Astrocyte (in vitro differentiated cells and primary cell): ENCODE results near the gene PLA2G4D.

Experiments
- EZH2 ChIP-seq: IDR thresholded peaks from 2 replicates; pipeline ENCODE4 v1.6.1; 2012; ENCODE audit warnings: mild to moderate bottlenecking, low read length, inconsistent platforms; ENCODE audit not compliant: insufficient read depth
- TF ChIP-seq, protein P1 (sequence below): IDR thresholded peaks from 2 replicates; pipeline ENCODE4 v1.5.1; 2011; ENCODE audit warnings: low read depth, mild to moderate bottlenecking, inconsistent platforms, low read length, moderate library complexity; ENCODE audit not compliant: insufficient read depth

DNA sequence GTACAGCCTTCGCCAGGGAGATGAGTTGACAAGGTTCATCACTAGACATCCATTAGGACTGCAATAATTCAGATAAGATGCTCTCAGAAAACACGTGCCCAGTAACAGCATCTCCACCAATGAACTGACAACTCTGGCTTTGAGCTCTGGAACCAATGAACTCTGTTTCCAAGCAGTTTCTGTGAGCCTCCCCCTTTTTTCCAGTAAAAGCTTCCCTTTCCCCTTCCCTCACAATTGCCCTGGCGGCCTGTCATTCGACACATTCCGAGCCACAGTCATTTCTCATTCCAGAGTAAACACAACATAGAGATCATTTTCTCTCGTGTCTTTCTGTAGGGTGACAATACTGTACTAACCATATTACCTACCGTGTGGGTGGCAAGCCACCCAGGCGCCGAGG, 3.6 kb downstream of the PLA2G4D start:
- TF ChIP-seq EZH2: no peak
- TF ChIP-seq, protein P1, sequence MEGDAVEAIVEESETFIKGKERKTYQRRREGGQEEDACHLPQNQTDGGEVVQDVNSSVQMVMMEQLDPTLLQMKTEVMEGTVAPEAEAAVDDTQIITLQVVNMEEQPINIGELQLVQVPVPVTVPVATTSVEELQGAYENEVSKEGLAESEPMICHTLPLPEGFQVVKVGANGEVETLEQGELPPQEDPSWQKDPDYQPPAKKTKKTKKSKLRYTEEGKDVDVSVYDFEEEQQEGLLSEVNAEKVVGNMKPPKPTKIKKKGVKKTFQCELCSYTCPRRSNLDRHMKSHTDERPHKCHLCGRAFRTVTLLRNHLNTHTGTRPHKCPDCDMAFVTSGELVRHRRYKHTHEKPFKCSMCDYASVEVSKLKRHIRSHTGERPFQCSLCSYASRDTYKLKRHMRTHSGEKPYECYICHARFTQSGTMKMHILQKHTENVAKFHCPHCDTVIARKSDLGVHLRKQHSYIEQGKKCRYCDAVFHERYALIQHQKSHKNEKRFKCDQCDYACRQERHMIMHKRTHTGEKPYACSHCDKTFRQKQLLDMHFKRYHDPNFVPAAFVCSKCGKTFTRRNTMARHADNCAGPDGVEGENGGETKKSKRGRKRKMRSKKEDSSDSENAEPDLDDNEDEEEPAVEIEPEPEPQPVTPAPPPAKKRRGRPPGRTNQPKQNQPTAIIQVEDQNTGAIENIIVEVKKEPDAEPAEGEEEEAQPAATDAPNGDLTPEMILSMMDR: no peak
